BLaER1 treated with 17β-estradiol and CSF1 and Interleukin-3, amounts not matched to agents 10 nM and 100 nM (cell line): ENCODE data around the gene PIEZO1.
A peak's percentile ranks its signal among the peaks of the same experiment; 100 is the strongest.

ENCODE experiments used
- H3K27ac ChIP-seq, 11 experiments: shearing (Covaris generic); formaldehyde crosslinking; 2 replicates each; pipeline ENCODE4 v1.8.1; 2022
- H3K27me3 ChIP-seq, 11 experiments: shearing (Covaris generic); formaldehyde crosslinking; 2 replicates each; pipeline ENCODE4 v1.8.1; 2022
- H3K36me3 ChIP-seq, 11 experiments: shearing (Covaris generic); formaldehyde crosslinking; 2 replicates each; pipeline ENCODE4 v1.8.1; 2022
- H3K4me1 ChIP-seq, 10 experiments: shearing (Covaris generic); formaldehyde crosslinking; 2 replicates each; pipeline ENCODE4 v1.8.1; 2022
- H3K4me2 ChIP-seq, 11 experiments: shearing (Covaris generic); formaldehyde crosslinking; 2 replicates each; pipeline ENCODE4 v1.8.1; 2022
- H3K4me3 ChIP-seq, 10 experiments: shearing (Covaris generic); formaldehyde crosslinking; 2 replicates each; pipeline ENCODE4 v1.8.1; 2022
- H3K9ac ChIP-seq, 11 experiments: shearing (Covaris generic); formaldehyde crosslinking; 2 replicates each; pipeline ENCODE4 v1.8.1; 2022
- H3K9me3 ChIP-seq, 11 experiments: shearing (Covaris generic); formaldehyde crosslinking; replicated peaks in 1 of 11; 2 replicates each; pipeline ENCODE4 v1.8.1; 2022
- H4K20me1 ChIP-seq, 11 experiments: shearing (Covaris generic); formaldehyde crosslinking; 2 replicates each; pipeline ENCODE4 v1.8.1; 2022
- Cebpa-rat ChIP-seq, 11 experiments: shearing (Covaris generic); IDR thresholded peaks; 2 replicates each; pipeline ENCODE4 v1.8.1; 2022

Gene PIEZO1

DNA sequence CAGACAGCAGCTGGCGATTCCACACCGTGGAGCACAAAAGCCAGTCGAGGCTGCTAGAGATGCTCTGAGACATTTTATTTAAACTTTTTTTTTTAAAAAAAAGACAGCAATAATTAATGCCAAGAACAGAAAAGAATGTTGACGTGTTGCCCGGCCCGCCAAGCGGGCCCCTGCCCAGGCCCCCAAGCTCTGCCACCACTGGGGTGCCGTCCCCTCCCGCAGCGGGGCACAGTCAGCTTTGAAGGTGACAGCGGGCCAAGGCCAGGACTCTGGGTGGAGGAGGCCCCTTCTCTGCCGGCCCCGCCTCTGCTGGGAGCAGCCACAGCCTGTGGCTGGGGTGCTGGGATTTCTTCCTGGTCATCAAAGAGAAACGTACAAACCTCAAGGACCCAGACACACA, 88.6 kb downstream of the PIEZO1 start:
- Histone ChIP-seq H3K27ac (peak overlapping the region in 1 of 11 experiments; percentile 31; a peak in 1 of 22 replicates), H3K4me1 (peaks cover 63 to 99% (median 80%) of the 10 kb centered on the region in 10 experiments), H3K27me3 (no peaks in the 10 kb centered on the region), H3K4me3 (no peak overlapping the region), H3K4me2 (peak overlapping the region in 5 of 11 experiments; percentile 5 to 100 (median 92); a peak in 3 of 22 replicates), H3K9ac (peak overlapping the region in 6 of 11 experiments; percentile 12 to 33 (median 19); a peak in 6 of 22 replicates), H4K20me1 (peaks cover 6 to 46% (median 15%) of the 10 kb centered on the region in 11 experiments; a peak in 14 of 22 replicates), H3K9me3 (no peaks in the 10 kb centered on the region), H3K36me3 (peaks cover 6 to 60% (median 46%) of the 10 kb centered on the region in 11 experiments; a peak in 21 of 22 replicates)
- no peak for TF ChIP-seq Cebpa-rat (IDR thresholded peaks at IDR 0.05)

- Histone ChIP-seq H3K36me3 (peaks cover 6 to 60% (median 46%) of the 10 kb centered on the region in 11 experiments; a peak in 21 of 22 replicates), H4K20me1 (peaks cover 6 to 46% (median 15%) of the 10 kb centered on the region in 11 experiments; a peak in 14 of 22 replicates), H3K9ac (peak overlapping the region in 6 of 11 experiments; percentile 6 to 33 (median 16); a peak in 3 of 22 replicates), H3K27me3 (no peaks in the 10 kb centered on the region), H3K9me3 (no peaks in the 10 kb centered on the region), H3K4me2 (peak overlapping the region in 5 of 11 experiments; percentile 5 to 100 (median 92); a peak in 4 of 22 replicates), H3K4me3 (no peak overlapping the region), H3K4me1 (peaks cover 59 to 100% (median 81%) of the 10 kb centered on the region in 10 experiments), H3K27ac (peak overlapping the region in 1 of 11 experiments; percentile 31; a peak in 1 of 22 replicates)
- TF ChIP-seq Cebpa-rat (IDR thresholded peaks at IDR 0.05), result no peak
Measured at GRCh38 chr16:88695753-88696152, 89.3 kb downstream of the PIEZO1 start.

- Histone ChIP-seq H3K9ac (peak overlapping the region in 6 of 11 experiments; percentile 6 to 35 (median 16); a peak in 3 of 22 replicates), H3K9me3 (no peaks in the 10 kb centered on the region), H3K4me2 (peak overlapping the region in 5 of 11 experiments; percentile 37 to 100 (median 92); a peak in 7 of 22 replicates), H3K4me1 (peaks cover 54 to 100% (median 77%) of the 10 kb centered on the region in 10 experiments), H3K27ac (peak overlapping the region in 1 of 11 experiments; percentile 6; a peak in 1 of 22 replicates), H3K36me3 (peaks cover 6 to 58% (median 44%) of the 10 kb centered on the region in 11 experiments; a peak in 21 of 22 replicates), H3K4me3 (no peak overlapping the region), H3K27me3 (no peaks in the 10 kb centered on the region), H4K20me1 (peaks cover 6 to 46% (median 15%) of the 10 kb centered on the region in 11 experiments; a peak in 14 of 22 replicates)
- TF ChIP-seq Cebpa-rat (IDR thresholded peaks at IDR 0.05), result no peak
Measured at GRCh38 chr16:88695218-88695617, 89.8 kb downstream of the PIEZO1 start.

DNA sequence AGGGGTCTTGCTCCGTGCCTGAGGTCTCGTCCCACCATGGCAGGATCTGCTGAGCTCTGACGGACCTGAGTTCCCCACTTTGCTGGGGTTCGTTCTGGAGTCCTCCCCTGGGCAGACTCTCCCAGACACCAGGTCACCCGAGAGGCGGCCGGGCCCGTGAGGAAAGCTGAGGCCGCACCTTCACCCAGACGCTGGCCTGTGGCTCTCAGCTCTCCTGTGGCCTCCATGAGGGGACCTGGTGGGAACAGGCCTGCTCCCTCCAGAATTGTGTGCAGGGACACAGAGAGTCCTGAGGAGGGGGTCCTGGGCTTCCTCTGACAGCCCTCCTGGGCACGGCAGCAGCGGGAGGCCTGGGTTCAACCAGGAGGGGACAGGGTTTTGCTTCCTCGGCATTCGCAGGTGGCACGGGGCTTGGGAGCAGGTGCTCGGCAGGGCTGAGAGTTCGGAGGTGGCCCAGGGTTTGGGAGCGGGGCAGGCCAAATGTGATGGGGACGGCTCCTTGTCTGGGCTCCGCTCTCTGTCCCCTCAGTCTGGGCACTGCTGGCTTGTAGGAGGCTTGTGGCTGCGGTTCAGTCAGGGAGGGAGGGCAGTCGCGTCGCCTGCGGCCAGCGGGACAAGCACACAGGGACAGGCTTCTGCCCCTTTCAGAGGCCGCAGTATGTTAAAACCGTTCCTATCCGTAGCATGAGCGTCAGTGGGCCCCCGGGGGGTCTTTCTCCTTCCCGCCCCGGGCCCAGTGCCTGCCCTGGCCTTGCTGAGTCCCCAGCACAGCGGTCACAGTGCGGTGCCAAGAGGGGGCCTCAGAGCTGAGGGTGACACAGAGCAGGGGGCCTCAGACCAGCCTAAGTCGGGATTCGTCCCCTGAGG, 90.6 kb downstream of the PIEZO1 start:
- no peak overlapping the region for H3K4me3 ChIP-seq
- no peaks in the 10 kb centered on the region for H3K27me3 ChIP-seq
- peaks cover under 1 to 45% (median 15%) of the 10 kb centered on the region in 11 experiments; a peak in 14 of 22 replicates for H4K20me1 ChIP-seq
- peak overlapping the region in 1 of 11 experiments; percentile 6; a peak in 1 of 22 replicates for H3K27ac ChIP-seq
- H3K9me3 ChIP-seq, result no peaks in the 10 kb centered on the region
- H3K36me3 ChIP-seq, result peaks cover 6 to 51% (median 37%) of the 10 kb centered on the region in 11 experiments; a peak in 21 of 22 replicates
- peak overlapping the region in 3 of 11 experiments; percentile 16 to 35 (median 17); a peak in 1 of 22 replicates for H3K9ac ChIP-seq
- no peak for TF ChIP-seq Cebpa-rat (IDR thresholded peaks at IDR 0.05)
- H3K4me1 ChIP-seq, result peaks cover 46 to 95% (median 69%) of the 10 kb centered on the region in 10 experiments
- peak overlapping the region in 5 of 11 experiments; percentile 37 to 100 (median 92); a peak in 10 of 22 replicates for H3K4me2 ChIP-seq

DNA sequence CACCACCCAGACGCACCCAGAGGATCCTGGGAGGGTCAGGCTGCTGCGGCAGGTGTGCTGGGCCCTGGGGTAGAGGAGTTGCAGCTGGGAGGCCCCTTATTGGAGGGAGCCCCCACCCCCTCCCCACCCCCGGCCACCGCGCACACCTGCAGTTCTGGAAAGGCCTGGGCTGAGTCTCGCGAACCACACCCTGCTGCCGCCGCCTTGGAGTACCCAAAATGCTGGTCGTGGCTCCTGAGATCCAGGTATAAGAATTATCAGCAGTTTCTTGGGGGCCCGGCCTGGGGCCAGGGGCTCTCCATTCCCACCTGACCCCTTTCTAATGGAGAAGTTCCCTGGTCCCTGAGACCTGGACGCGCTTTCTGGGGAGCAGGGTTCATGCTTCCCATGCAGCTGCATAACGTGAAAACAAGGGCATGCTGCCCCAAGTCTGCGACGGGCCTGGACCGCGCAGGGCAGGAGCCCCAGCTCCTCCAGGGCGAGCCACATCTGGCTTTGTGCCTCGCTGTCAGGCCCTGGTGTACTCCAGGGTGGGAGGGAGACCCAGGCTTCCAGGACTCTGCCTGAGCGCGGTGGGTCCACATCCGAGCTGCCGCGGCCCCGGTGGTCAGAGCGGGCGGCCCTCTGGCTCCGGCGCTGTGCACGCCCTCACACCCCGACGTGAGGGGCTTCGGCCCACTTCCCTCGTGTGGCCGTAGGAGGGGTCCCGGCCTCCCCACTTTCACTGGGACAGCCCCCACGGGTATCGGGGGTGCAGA, 91.4 kb downstream of the PIEZO1 start:
- Histone ChIP-seq H3K27me3 (no peaks in the 10 kb centered on the region), H3K9ac (peak overlapping the region in 1 of 11 experiments; percentile 33; a peak in 1 of 22 replicates), H3K27ac (no peak overlapping the region), H4K20me1 (peaks cover 0 to 43% (median 13%) of the 10 kb centered on the region in 11 experiments; a peak in 14 of 22 replicates), H3K4me2 (peak overlapping the region; percentile 77 to 100 (median 90)), H3K4me3 (no peak overlapping the region), H3K36me3 (peaks cover 6 to 42% (median 29%) of the 10 kb centered on the region in 11 experiments; a peak in 21 of 22 replicates), H3K9me3 (no peaks in the 10 kb centered on the region), H3K4me1 (peaks cover 38 to 86% (median 61%) of the 10 kb centered on the region in 10 experiments)
- no peak for TF ChIP-seq Cebpa-rat (IDR thresholded peaks at IDR 0.05)

GRCh38 chr16:88692861-88693260, 92.2 kb downstream of the PIEZO1 start:
- H3K27me3 ChIP-seq, result no peaks in the 10 kb centered on the region
- peak overlapping the region in 6 of 11 experiments; percentile 4 to 37 (median 21); a peak in 3 of 22 replicates for H3K9ac ChIP-seq
- H3K4me1 ChIP-seq, result peaks cover 30 to 79% (median 53%) of the 10 kb centered on the region in 10 experiments
- H3K27ac ChIP-seq, result peak overlapping the region in 3 of 11 experiments; percentile 28 to 64 (median 50); a peak in 2 of 22 replicates
- H3K4me3 ChIP-seq, result no peak overlapping the region
- TF ChIP-seq Cebpa-rat (IDR thresholded peaks at IDR 0.05), result no peak
- H3K36me3 ChIP-seq, result peaks cover 6 to 35% (median 21%) of the 10 kb centered on the region in 11 experiments; a peak in 21 of 22 replicates
- peak overlapping the region; percentile 77 to 100 (median 90) for H3K4me2 ChIP-seq
- no peaks in the 10 kb centered on the region for H3K9me3 ChIP-seq
- H4K20me1 ChIP-seq, result peaks cover 0 to 36% (median 8%) of the 10 kb centered on the region in 11 experiments; a peak in 13 of 22 replicates

DNA sequence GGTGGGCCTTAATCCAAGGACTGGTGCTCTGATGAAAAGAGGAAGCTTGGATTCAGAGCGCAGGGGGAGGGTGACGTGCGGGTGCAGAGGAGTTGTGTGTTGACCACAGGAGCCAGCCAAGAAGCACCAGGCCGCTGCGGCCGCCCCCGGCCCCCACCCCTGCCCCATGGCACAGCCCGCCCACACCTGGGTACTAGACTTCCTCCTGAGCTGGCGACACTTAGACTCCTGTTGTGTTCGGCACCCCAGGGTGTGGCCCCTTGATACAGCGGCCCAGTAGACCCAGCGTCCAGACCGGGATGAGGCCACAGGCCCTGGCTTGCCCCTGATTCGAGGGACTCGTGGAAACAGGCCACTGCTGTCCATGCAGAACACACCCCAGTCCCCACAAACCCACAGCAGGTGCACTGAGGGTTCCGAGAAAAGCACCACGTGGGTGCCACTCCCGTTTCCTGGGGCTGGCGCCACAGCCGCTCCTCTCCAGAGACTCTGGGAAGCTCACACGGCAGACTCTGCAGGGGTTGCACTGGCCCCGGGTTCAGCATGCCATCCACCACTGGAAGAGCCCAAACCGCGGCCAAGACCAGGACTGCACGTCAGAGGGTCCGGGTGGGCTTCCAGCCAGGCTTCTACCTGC, 93.0 kb downstream of the PIEZO1 start:
- TF ChIP-seq Cebpa-rat (IDR thresholded peaks at IDR 0.05), result no peak
- Histone ChIP-seq H3K4me2 (peak overlapping the region; percentile 77 to 100 (median 90)), H3K9ac (peak overlapping the region in 9 of 11 experiments; percentile 0 to 49 (median 23); a peak in 7 of 22 replicates), H3K9me3 (no peaks in the 10 kb centered on the region), H3K36me3 (peaks cover under 1 to 27% (median 13%) of the 10 kb centered on the region in 11 experiments; a peak in 21 of 22 replicates), H3K4me1 (peaks cover 24 to 74% (median 47%) of the 10 kb centered on the region in 10 experiments), H3K4me3 (peak overlapping the region in 2 of 10 experiments; percentile 11 to 35; a peak in 4 of 20 replicates), H4K20me1 (peaks cover 0 to 28% (median 1%) of the 10 kb centered on the region in 11 experiments; a peak in 8 of 22 replicates), H3K27me3 (no peaks in the 10 kb centered on the region), H3K27ac (peak overlapping the region in 8 of 11 experiments; percentile 25 to 64 (median 37); a peak in 13 of 22 replicates)
